ENCODE measurements around the gene ENG. TPM values are rescaled to one million over a fixed set of nuclear protein-coding genes. Genes with fewer than 3 reads are reported as not detected.

The ENG gene
- total RNA-seq, 1 experiment from 2014 or later, result 25.1 TPM

DNA sequence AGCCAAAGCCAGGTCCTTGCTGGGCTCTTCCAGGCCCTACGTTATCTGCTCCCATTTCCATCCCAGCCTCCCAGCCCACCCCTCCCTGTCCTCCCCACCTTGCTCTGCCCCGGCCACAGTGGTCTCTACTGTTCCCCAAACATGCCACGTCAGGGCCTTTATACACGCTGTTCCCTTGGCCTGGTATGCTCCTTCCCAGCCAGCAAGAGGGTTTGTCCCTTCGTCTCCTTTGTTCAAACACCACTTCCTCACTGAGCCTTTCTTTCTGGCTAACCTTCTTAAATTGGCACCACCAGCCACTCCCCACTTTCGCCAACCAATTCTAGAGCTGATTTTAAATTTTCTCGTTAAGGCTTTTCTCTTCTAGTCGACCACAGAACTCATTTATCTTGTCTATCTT is 85.8 kb downstream of the ENG start:
- H3K36me3 ChIP-seq (ENCODE audit: control insufficient read depth, insufficient read depth, low read length), result no peaks in the 10 kb centered on the region
- DNase-seq (ENCODE audit: low read depth, low spot score), result no peak
- H3K9me3 ChIP-seq (ENCODE audit: control insufficient read depth, insufficient read depth, low read depth, low read length), result no peaks in the 10 kb centered on the region
- ChIA-PET POLR2A (no interaction called here), CTCF (no interaction called here)
- intact Hi-C loops (cut with micrococcal nuclease; ENCODE audit: unreplicated experiment), result no loop called here
- BruUV-seq (replicated peaks), result no TSS peak
- no peak overlapping the region for H3K27ac ChIP-seq (ENCODE audit: low read length)
- no peak overlapping the region for H3K4me3 ChIP-seq (ENCODE audit: low read depth in 2 of 2, low read length in 2 of 2)
- ATAC-seq, result no peak
- in situ Hi-C loops (cut with HindIII; ENCODE audit: low pct_unique_long_range_greater_than_20kb, low sequenced_read_pairs), result no loop called here
- TF ChIP-seq SIN3A (IDR thresholded peaks at IDR 0.05; ENCODE audit: borderline replicate concordance, insufficient read depth, low read depth, low read length) (no peak), TCF7L2 (IDR thresholded peaks at IDR 0.05; ENCODE audit: low read depth, low read length) (no peak), REST (IDR thresholded peaks at IDR 0.05; ENCODE audit: insufficient read depth in 1 of 2, low read depth in 2 of 2, low read length in 1 of 2) (no peak), POLR2AphosphoS5 (IDR thresholded peaks at IDR 0.05; ENCODE audit: low read depth, low read length) (no peak)
- TF ChIP-seq, protein P1, sequence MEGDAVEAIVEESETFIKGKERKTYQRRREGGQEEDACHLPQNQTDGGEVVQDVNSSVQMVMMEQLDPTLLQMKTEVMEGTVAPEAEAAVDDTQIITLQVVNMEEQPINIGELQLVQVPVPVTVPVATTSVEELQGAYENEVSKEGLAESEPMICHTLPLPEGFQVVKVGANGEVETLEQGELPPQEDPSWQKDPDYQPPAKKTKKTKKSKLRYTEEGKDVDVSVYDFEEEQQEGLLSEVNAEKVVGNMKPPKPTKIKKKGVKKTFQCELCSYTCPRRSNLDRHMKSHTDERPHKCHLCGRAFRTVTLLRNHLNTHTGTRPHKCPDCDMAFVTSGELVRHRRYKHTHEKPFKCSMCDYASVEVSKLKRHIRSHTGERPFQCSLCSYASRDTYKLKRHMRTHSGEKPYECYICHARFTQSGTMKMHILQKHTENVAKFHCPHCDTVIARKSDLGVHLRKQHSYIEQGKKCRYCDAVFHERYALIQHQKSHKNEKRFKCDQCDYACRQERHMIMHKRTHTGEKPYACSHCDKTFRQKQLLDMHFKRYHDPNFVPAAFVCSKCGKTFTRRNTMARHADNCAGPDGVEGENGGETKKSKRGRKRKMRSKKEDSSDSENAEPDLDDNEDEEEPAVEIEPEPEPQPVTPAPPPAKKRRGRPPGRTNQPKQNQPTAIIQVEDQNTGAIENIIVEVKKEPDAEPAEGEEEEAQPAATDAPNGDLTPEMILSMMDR (IDR thresholded peaks at IDR 0.05), result no peak
- no peaks in the 10 kb centered on the region for H3K27me3 ChIP-seq (ENCODE audit: control insufficient read depth, insufficient read depth, low read length)
- H3K4me1 ChIP-seq (ENCODE audit: control insufficient read depth, insufficient read depth, low read length), result no peaks in the 10 kb centered on the region

DNA sequence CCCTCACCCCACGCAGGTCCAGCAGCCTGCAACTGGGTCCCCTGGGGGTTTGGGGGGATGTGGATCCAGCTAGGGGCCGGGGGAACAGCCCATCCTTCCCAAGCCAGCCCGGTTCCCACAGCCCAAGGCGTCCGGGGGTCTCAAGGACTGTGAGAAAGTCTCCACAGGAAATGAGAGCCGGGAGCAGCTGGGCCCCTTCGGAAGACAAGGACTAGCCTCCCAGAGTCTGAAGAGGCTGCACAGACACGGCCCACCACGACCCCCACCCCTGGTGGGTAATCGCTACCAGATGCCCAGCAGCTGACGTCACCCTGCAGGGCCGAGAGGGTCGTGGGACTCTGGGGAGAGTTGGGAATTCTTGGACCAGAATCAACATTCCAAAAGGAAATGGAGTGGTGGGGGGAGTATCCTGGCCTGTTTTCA is 86.5 kb downstream of the ENG start:
- in situ Hi-C loops (cut with HindIII; ENCODE audit: low pct_unique_long_range_greater_than_20kb, low sequenced_read_pairs), result no loop called here
- H3K27ac ChIP-seq (ENCODE audit: low read length), result no peak overlapping the region
- H3K4me3 ChIP-seq (ENCODE audit: low read depth in 2 of 2, low read length in 2 of 2), result no peak overlapping the region

More for the DNA sequence above, 86.5 kb downstream of the ENG start:
- Histone ChIP-seq H3K9me3 (ENCODE audit: control insufficient read depth, insufficient read depth, low read depth, low read length) (no peaks in the 10 kb centered on the region), H3K36me3 (ENCODE audit: control insufficient read depth, insufficient read depth, low read length) (no peaks in the 10 kb centered on the region), H3K4me1 (ENCODE audit: control insufficient read depth, insufficient read depth, low read length) (no peaks in the 10 kb centered on the region), H3K27me3 (ENCODE audit: control insufficient read depth, insufficient read depth, low read length) (no peaks in the 10 kb centered on the region)
- BruUV-seq (replicated peaks), result no TSS peak
- ChIA-PET CTCF (no interaction called here), POLR2A (no interaction called here)
- intact Hi-C loops (cut with micrococcal nuclease; ENCODE audit: unreplicated experiment), result no loop called here
- TF ChIP-seq SIN3A (IDR thresholded peaks at IDR 0.05; ENCODE audit: borderline replicate concordance, insufficient read depth, low read depth, low read length) (no peak), TCF7L2 (IDR thresholded peaks at IDR 0.05; ENCODE audit: low read depth, low read length) (no peak), POLR2AphosphoS5 (IDR thresholded peaks at IDR 0.05; ENCODE audit: low read depth, low read length) (no peak), REST (IDR thresholded peaks at IDR 0.05; ENCODE audit: insufficient read depth in 1 of 2, low read depth in 2 of 2, low read length in 1 of 2) (no peak)
- TF ChIP-seq, protein P1 (IDR thresholded peaks at IDR 0.05), result no peak
- DNase-seq (ENCODE audit: low read depth, low spot score), result no peak
- ATAC-seq, result no peak
